ENCODE data around the gene AKAP6.
"Not testable (repeated sequence)": the region's sequence is repeated elsewhere in the genome, so short reads cannot be mapped to it uniquely, and the experiment has no call there.

Gene AKAP6

GRCh38 chr14:32457213-32457920 is 128.3 kb downstream of the AKAP6 start:
- Histone ChIP-seq H3K79me2 (ENCODE audit: insufficient read depth, low read length) (no peaks in the 10 kb centered on the region), H3K9me3 (ENCODE audit: low read length) (no peaks in the 10 kb centered on the region), H3K4me2 (ENCODE audit: low read length) (no peak overlapping the region), H3K9me2 (ENCODE audit: low read depth, low read length) (no peaks in the 10 kb centered on the region), H3K36me3 (ENCODE audit: insufficient read depth, low read length) (no peaks in the 10 kb centered on the region), H3F3A (ENCODE audit: insufficient read depth, low read length) (no peaks in the 10 kb centered on the region), H2AFZ (ENCODE audit: low read length) (no peak overlapping the region), H3K9ac (ENCODE audit: low read length) (no peak overlapping the region), H3K27me3 (ENCODE audit: insufficient read depth, low read length) (no peaks in the 10 kb centered on the region), H4K20me1 (ENCODE audit: insufficient read depth, low read length) (no peaks in the 10 kb centered on the region), H3K4me1 (ENCODE audit: insufficient read depth, low read length, severe bottlenecking) (no peaks in the 10 kb centered on the region), H3K4me3 (ENCODE audit: low read depth, low read length, poor library complexity, severe bottlenecking) (no peak overlapping the region), H3K27ac (ENCODE audit: low read depth, low read length, poor library complexity, severe bottlenecking) (no peak overlapping the region)
- TF ChIP-seq CTCF (IDR thresholded peaks at IDR 0.05; ENCODE audit: low read length) (no peak), EZH2 (IDR thresholded peaks at IDR 0.05; ENCODE audit: borderline replicate concordance, low read length) (no peak)

GRCh38 chr14:32458720-32459119 is 129.6 kb downstream of the AKAP6 start:
- H3K9me2 ChIP-seq (ENCODE audit: low read depth, low read length), result no peaks in the 10 kb centered on the region
- H3K27ac ChIP-seq (ENCODE audit: low read depth, low read length, poor library complexity, severe bottlenecking), result no peak overlapping the region
- no peak overlapping the region for H3K9ac ChIP-seq (ENCODE audit: low read length)

GRCh38 chr14:32460267-32460666 is 131.2 kb downstream of the AKAP6 start:
- no peak overlapping the region for H3K4me3 ChIP-seq (ENCODE audit: low read depth, low read length, poor library complexity, severe bottlenecking)
- TF ChIP-seq EZH2 (IDR thresholded peaks at IDR 0.05; ENCODE audit: borderline replicate concordance, low read length), result no peak
- no peak for TF ChIP-seq CTCF (IDR thresholded peaks at IDR 0.05; ENCODE audit: low read length)
- H3K9ac ChIP-seq (ENCODE audit: low read length), result no peak overlapping the region
- no peaks in the 10 kb centered on the region for H3K9me3 ChIP-seq (ENCODE audit: low read length)
- H3K4me1 ChIP-seq (ENCODE audit: insufficient read depth, low read length, severe bottlenecking), result no peaks in the 10 kb centered on the region
- no peaks in the 10 kb centered on the region for H3F3A ChIP-seq (ENCODE audit: insufficient read depth, low read length)
- no peak overlapping the region for H2AFZ ChIP-seq (ENCODE audit: low read length)
- H4K20me1 ChIP-seq (ENCODE audit: insufficient read depth, low read length), result no peaks in the 10 kb centered on the region
- no peak overlapping the region for H3K27ac ChIP-seq (ENCODE audit: low read depth, low read length, poor library complexity, severe bottlenecking)
- H3K79me2 ChIP-seq (ENCODE audit: insufficient read depth, low read length), result no peaks in the 10 kb centered on the region
- H3K9me2 ChIP-seq (ENCODE audit: low read depth, low read length), result no peaks in the 10 kb centered on the region
- H3K36me3 ChIP-seq (ENCODE audit: insufficient read depth, low read length), result no peaks in the 10 kb centered on the region
- H3K4me2 ChIP-seq (ENCODE audit: low read length), result no peak overlapping the region
- no peaks in the 10 kb centered on the region for H3K27me3 ChIP-seq (ENCODE audit: insufficient read depth, low read length)

More at GRCh38 chr14:32458720-32459119, 129.6 kb downstream of the AKAP6 start:
- H4K20me1 ChIP-seq (ENCODE audit: insufficient read depth, low read length), result no peaks in the 10 kb centered on the region
- H2AFZ ChIP-seq (ENCODE audit: low read length), result no peak overlapping the region
- no peak overlapping the region for H3K4me3 ChIP-seq (ENCODE audit: low read depth, low read length, poor library complexity, severe bottlenecking)
- no peaks in the 10 kb centered on the region for H3K9me3 ChIP-seq (ENCODE audit: low read length)
- no peaks in the 10 kb centered on the region for H3K4me1 ChIP-seq (ENCODE audit: insufficient read depth, low read length, severe bottlenecking)
- H3F3A ChIP-seq (ENCODE audit: insufficient read depth, low read length), result no peaks in the 10 kb centered on the region
- no peak for TF ChIP-seq CTCF (IDR thresholded peaks at IDR 0.05; ENCODE audit: low read length)
- no peaks in the 10 kb centered on the region for H3K36me3 ChIP-seq (ENCODE audit: insufficient read depth, low read length)
- no peaks in the 10 kb centered on the region for H3K79me2 ChIP-seq (ENCODE audit: insufficient read depth, low read length)
- no peaks in the 10 kb centered on the region for H3K27me3 ChIP-seq (ENCODE audit: insufficient read depth, low read length)
- H3K4me2 ChIP-seq (ENCODE audit: low read length), result no peak overlapping the region

GRCh38 chr14:32462553-32462952 is 133.5 kb downstream of the AKAP6 start:
- H4K20me1 ChIP-seq (ENCODE audit: insufficient read depth, low read length); H3K27me3 ChIP-seq (ENCODE audit: insufficient read depth, low read length); H3K9me2 ChIP-seq (ENCODE audit: low read depth, low read length); H2AFZ ChIP-seq (ENCODE audit: low read length); H3K4me3 ChIP-seq (ENCODE audit: low read depth, low read length, poor library complexity, severe bottlenecking); H3K79me2 ChIP-seq (ENCODE audit: insufficient read depth, low read length); H3K36me3 ChIP-seq (ENCODE audit: insufficient read depth, low read length); H3K9ac ChIP-seq (ENCODE audit: low read length); H3K9me3 ChIP-seq (ENCODE audit: low read length); H3K4me1 ChIP-seq (ENCODE audit: insufficient read depth, low read length, severe bottlenecking); H3K27ac ChIP-seq (ENCODE audit: low read depth, low read length, poor library complexity, severe bottlenecking); H3K4me2 ChIP-seq (ENCODE audit: low read length); H3F3A ChIP-seq (ENCODE audit: insufficient read depth, low read length): not testable (repeated sequence)
